HepG2 (cell line): ENCODE measurements around the gene TEX261. TPM values are rescaled to one million over a fixed set of nuclear protein-coding genes. Genes with fewer than 3 reads are reported as not detected.

ENCODE experiments used
- ARID4A ChIP-seq: sonication (generic); formaldehyde crosslinking; IDR thresholded peaks from 2 replicates; pipeline ENCODE4 v1.5.0; 2020; ENCODE audit warnings: mild to moderate bottlenecking, missing genetic modification reagents, borderline replicate concordance
- BORCS8-MEF2B ChIP-seq: sonication (generic); formaldehyde crosslinking; IDR thresholded peaks from 2 replicates; pipeline ENCODE4 v1.8.0; 2022; ENCODE audit warnings: mild to moderate bottlenecking, missing genetic modification reagents
- CBX2 ChIP-seq, 2 experiments: fragments of 200-600 bp in 1 of 2; sonication (generic); formaldehyde crosslinking in 1 of 2; IDR thresholded peaks; 2 replicates each; pipeline versions ENCODE4 v1.7.0 to v1.8.1; 2018 to 2022; ENCODE audit warnings: low read depth in 2 of 2, low read length in 1 of 2, mild to moderate bottlenecking in 1 of 2, missing genetic modification reagents in 1 of 2
- HIC2 ChIP-seq: sonication (generic); formaldehyde crosslinking; IDR thresholded peaks from 2 replicates; pipeline ENCODE4 v1.9.0; 2022; ENCODE audit warnings: low read depth, missing genetic modification reagents
- MED8 ChIP-seq: sonication (generic); formaldehyde crosslinking; IDR thresholded peaks from 2 replicates; pipeline ENCODE4 v1.8.1; 2023; ENCODE audit warnings: mild to moderate bottlenecking, missing genetic modification reagents; ENCODE audit not compliant: insufficient replicate concordance
- NBN ChIP-seq: fragments of 450-650 bp; conservative IDR thresholded peaks from 2 replicates; pipeline ENCODE4 v1.6.1; 2017
- RARG ChIP-seq: sonication (generic); formaldehyde crosslinking; IDR thresholded peaks from 2 replicates; pipeline ENCODE4 v1.4.0; 2020; ENCODE audit warnings: low read depth, mild to moderate bottlenecking, missing genetic modification reagents
- RNF2 ChIP-seq: fragments of 450-650 bp; conservative IDR thresholded peaks from 2 replicates; pipeline ENCODE4 v1.6.1; 2016; ENCODE audit warnings: low read depth
- SALL1 ChIP-seq: sonication (generic); formaldehyde crosslinking; IDR thresholded peaks from 2 replicates; pipeline ENCODE4 v1.8.0; 2022; ENCODE audit warnings: mild to moderate bottlenecking, missing genetic modification reagents
- SMAD3 ChIP-seq: sonication (generic); formaldehyde crosslinking; IDR thresholded peaks from 2 replicates; pipeline ENCODE4 v1.4.0; 2020; ENCODE audit warnings: missing genetic modification reagents
- SNAPC2 ChIP-seq: sonication (generic); formaldehyde crosslinking; IDR thresholded peaks from 2 replicates; pipeline ENCODE4 v1.8.1; 2022; ENCODE audit warnings: mild to moderate bottlenecking, missing genetic modification reagents
- ZFP1 ChIP-seq: IDR thresholded peaks from 2 replicates; pipeline ENCODE4 v1.6.1; 2016
- ZNF260 ChIP-seq: sonication (generic); formaldehyde crosslinking; IDR thresholded peaks from 2 replicates; pipeline ENCODE4 v1.4.0; 2020; ENCODE audit warnings: missing genetic modification reagents, low read depth, mild to moderate bottlenecking, borderline replicate concordance
- ZNF318 ChIP-seq: sonication (generic); formaldehyde crosslinking; IDR thresholded peaks from 2 replicates; pipeline ENCODE4 v1.4.0; 2020; ENCODE audit warnings: mild to moderate bottlenecking, missing genetic modification reagents
- ZNF367 ChIP-seq: sonication (generic); formaldehyde crosslinking; IDR thresholded peaks from 2 replicates; pipeline ENCODE4 v1.4.0; 2020; ENCODE audit warnings: missing genetic modification reagents, borderline replicate concordance
- polyA plus RNA-seq, 8 experiments: library from polyadenylated mRNA; depleted of rRNA in 3 of 8; stranded (reverse) in 7 of 8; unstranded in 1 of 8; fragments of >200 nt; fragmentation: Illumina TruSeq in 4 of 8; extraction: Trizol in 4 of 8; gene quantifications; 2 replicates each; pipeline versions ENCODE4 v1.2.1 to v1.2.3, GENCODE V29; 2011 to 2016; ENCODE audit warnings: low read depth in 4 of 8, missing spikeins in 1 of 8, mixed read lengths in 1 of 8; ENCODE audit not compliant: insufficient read depth in 1 of 8
- total RNA-seq, 5 experiments: library from RNA; depleted of rRNA; stranded (reverse); fragments of >200 nt; fragmentation: Illumina TruSeq; extraction: Trizol; gene quantifications; 2 replicates each; pipeline ENCODE4 v1.2.3, GENCODE V29; 2016; ENCODE audit warnings: low read depth in 1 of 5

Gene TEX261
- total and polyA plus RNA-seq, 2 of the 13 experiments (the other 11 are each of a cell fraction or from before 2014, with no cell fraction given), result 43.8 to 78.7 TPM

- TF ChIP-seq ARID4A (CRISPR knock-in tag) (peak; percentile 51; the same call in 1 of the 2 replicates), HIC2 (no peak), RNF2 (no peak), MED8 (CRISPR knock-in tag) (no peak), RARG (no peak), SNAPC2 (no peak), ZNF318 (no peak), CBX2 (IDR thresholded peaks at IDR 0.05; ENCODE audit: low read depth, low read length) (no peak), CBX2 (CRISPR knock-in tag; IDR thresholded peaks at IDR 0.05; ENCODE audit: low read depth) (no peak), SMAD3 (CRISPR knock-in tag) (no peak), NBN (no peak), ZFP1 (CRISPR knock-in tag) (no peak), ZNF260 (CRISPR knock-in tag) (no peak), SALL1 (CRISPR knock-in tag) (peak; percentile 70; the same call in 1 of the 2 replicates), BORCS8-MEF2B (CRISPR knock-in tag) (no peak), ZNF367 (CRISPR knock-in tag) (no peak)
Observed at GRCh38 chr2:70937866-70938585, 56.6 kb downstream of the TEX261 start (continued).
